Lower leg skin (tissue), 3 donors: Measurements from ENCODE around the gene KREMEN1.

Experiments used
- POLR2A ChIP-seq, 2 donors: fragments of 450-650 bp; IDR thresholded peaks; one replicate each; pipeline ENCODE4 v1.6.1; 2016 to 2017; ENCODE audit warnings: antibody characterized with exemption in 2 of 2, mild to moderate bottlenecking in 1 of 2, moderate library complexity in 1 of 2
- TF ChIP-seq, protein P1 (sequence below), 3 donors: fragments of 450-650 bp; IDR thresholded peaks; one replicate each; pipeline ENCODE4 v1.5.1; 2016; ENCODE audit warnings: antibody characterized with exemption in 3 of 3, mild to moderate bottlenecking in 3 of 3, moderate library complexity in 2 of 3

DNA sequence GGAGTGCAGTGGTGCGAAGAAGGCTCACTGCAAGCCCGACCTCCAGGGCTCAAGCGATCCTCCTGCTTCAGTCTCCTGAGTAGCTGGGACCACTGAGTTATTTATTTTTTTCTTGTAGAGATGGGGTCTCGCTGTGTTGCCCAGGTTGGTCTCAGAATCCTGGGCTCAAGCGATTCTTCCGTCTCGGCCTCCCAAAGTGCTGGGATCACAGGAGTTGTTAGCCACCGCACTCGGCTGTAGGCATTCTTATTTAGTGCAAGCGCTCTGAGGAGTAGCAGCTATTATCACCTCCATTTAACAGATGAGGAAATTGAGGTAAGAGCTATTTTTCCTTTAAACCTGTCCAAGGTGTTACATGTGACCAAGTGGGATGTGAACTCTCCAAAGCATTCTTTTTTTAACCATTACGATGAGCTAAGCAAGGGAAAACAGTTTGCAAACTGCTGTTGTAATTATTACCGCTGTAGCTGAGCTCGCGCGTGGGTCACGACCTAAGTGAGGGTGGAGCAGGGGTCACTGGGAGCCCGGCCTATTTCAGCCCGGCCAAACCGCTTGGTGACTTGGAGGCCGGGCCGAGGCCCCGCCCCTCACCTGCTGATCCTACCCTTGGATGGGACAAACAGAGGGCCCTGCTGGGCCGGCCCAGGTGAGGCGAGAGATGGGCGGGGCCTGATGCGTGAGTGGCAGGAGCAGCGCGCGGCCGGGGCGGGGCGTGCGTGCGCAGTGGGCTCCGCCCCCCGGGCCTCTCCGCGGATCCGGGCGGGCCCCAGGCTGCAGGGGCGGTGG, 449 bp upstream of the KREMEN1 start:
- no peak for TF ChIP-seq POLR2A (IDR thresholded peaks at IDR 0.05)
- TF ChIP-seq, protein P1, sequence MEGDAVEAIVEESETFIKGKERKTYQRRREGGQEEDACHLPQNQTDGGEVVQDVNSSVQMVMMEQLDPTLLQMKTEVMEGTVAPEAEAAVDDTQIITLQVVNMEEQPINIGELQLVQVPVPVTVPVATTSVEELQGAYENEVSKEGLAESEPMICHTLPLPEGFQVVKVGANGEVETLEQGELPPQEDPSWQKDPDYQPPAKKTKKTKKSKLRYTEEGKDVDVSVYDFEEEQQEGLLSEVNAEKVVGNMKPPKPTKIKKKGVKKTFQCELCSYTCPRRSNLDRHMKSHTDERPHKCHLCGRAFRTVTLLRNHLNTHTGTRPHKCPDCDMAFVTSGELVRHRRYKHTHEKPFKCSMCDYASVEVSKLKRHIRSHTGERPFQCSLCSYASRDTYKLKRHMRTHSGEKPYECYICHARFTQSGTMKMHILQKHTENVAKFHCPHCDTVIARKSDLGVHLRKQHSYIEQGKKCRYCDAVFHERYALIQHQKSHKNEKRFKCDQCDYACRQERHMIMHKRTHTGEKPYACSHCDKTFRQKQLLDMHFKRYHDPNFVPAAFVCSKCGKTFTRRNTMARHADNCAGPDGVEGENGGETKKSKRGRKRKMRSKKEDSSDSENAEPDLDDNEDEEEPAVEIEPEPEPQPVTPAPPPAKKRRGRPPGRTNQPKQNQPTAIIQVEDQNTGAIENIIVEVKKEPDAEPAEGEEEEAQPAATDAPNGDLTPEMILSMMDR (IDR thresholded peaks at IDR 0.05), result no peak
